Breast epithelium (tissue), 4 donors: Measurements from ENCODE around the gene PTPN21. TPM values are rescaled to one million over a fixed set of nuclear protein-coding genes. Genes with fewer than 3 reads are reported as not detected.

Experiments used
- DNase-seq, 2 donors: peaks; one replicate each; pipeline ENCODE4 v3.0.0-alpha.2; 2019; ENCODE audit warnings: low spot score in 2 of 2
- H3K27ac ChIP-seq, 2 donors: fragments of 200-600 bp; sonication (generic) in 1 of 2; one replicate each; pipeline ENCODE4 v1.5.1; 2016 to 2019; ENCODE audit warnings: mild to moderate bottlenecking in 1 of 2
- H3K27me3 ChIP-seq, 2 donors: fragments of 200-600 bp; sonication (generic) in 1 of 2; one replicate each; pipeline versions ENCODE4 v1.5.1 to v1.6.0; 2017 to 2019; ENCODE audit warnings: control low read depth in 1 of 2, mild to moderate bottlenecking in 1 of 2
- H3K36me3 ChIP-seq: fragments of 200-600 bp; one replicate; pipeline ENCODE4 v1.5.1; 2019
- H3K4me1 ChIP-seq, 2 donors: fragments of 200-600 bp; sonication (generic); one replicate each; pipeline ENCODE4 v1.5.1; 2016 to 2019; ENCODE audit warnings: control low read depth in 1 of 2
- H3K4me3 ChIP-seq, 3 donors: fragments of 200-600 bp; sonication (generic); 1 replicate in 2 of 3; 2 replicates in 1 of 3; pipeline ENCODE4 v1.5.1; 2016 to 2019; ENCODE audit warnings: mild to moderate bottlenecking in 3 of 3, moderate library complexity in 2 of 3
- H3K9me3 ChIP-seq, 2 donors: fragments of 200-600 bp; sonication (generic) in 1 of 2; one replicate each; pipeline ENCODE4 v1.5.1; 2016 to 2019; ENCODE audit warnings: control low read depth in 1 of 2
- POLR2A ChIP-seq: fragments of 450-650 bp; IDR thresholded peaks from one replicate; pipeline ENCODE4 v1.6.1; 2016; ENCODE audit warnings: antibody characterized with exemption, mild to moderate bottlenecking, moderate library complexity
- POLR2AphosphoS5 ChIP-seq, 3 donors: sonication (generic); formaldehyde crosslinking; IDR thresholded peaks; one replicate each; pipeline ENCODE4 v1.6.1; 2017; ENCODE audit warnings: antibody characterized with exemption in 3 of 3
- intact Hi-C: fragments of 100-400 bp; cut with DNase I; formaldehyde crosslinking; loops from one replicate; pipeline ENCODE4 v1.15.1; 2023; ENCODE audit warnings: low total_unique reads
- total RNA-seq, 3 donors: library from RNA; depleted of rRNA; stranded (reverse); fragments of >200 nt; gene quantifications; one replicate each; pipeline ENCODE4 v1.1.0, GENCODE V29; 2016
- TF ChIP-seq, protein P1 (sequence below), 3 donors: fragments of 450-650 bp; IDR thresholded peaks; one replicate each; pipeline ENCODE4 v1.5.1; 2016 to 2017; ENCODE audit warnings: antibody characterized with exemption in 3 of 3, mild to moderate bottlenecking in 3 of 3, moderate library complexity in 3 of 3

PTPN21 gene
- total RNA-seq, 3 donors from 2014 or later: 14.4 to 18.1 (median 14.5) TPM

DNA sequence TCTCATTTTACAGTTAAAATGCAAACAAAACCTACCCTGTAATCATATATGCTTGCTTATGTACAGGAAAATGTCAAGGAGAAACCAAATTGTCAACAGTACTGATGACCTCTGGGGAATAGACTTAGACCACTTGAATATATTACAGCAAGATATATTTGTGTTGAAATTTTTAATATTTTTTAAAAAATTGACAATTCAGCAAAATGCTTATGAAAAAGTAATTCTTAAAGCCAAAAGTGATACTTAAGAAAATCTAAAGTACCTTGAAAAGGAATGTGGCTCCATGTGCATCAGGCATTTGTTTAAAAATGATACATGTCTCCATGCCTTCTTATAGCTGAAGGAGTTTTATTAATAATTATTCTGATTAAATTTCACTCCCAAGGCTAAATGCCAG lies 49.2 kb downstream of the PTPN21 start:
- Histone ChIP-seq H3K27ac (no peak overlapping the region), H3K36me3 (peaks cover 7% of the 10 kb centered on the region), H3K9me3 (no peaks in the 10 kb centered on the region), H3K4me1 (no peaks in the 10 kb centered on the region), H3K4me3 (no peak overlapping the region), H3K27me3 (no peaks in the 10 kb centered on the region)
- DNase-seq: no peak
- intact Hi-C loops: no loop called here
- TF ChIP-seq POLR2A: no peak
- TF ChIP-seq, protein P1, sequence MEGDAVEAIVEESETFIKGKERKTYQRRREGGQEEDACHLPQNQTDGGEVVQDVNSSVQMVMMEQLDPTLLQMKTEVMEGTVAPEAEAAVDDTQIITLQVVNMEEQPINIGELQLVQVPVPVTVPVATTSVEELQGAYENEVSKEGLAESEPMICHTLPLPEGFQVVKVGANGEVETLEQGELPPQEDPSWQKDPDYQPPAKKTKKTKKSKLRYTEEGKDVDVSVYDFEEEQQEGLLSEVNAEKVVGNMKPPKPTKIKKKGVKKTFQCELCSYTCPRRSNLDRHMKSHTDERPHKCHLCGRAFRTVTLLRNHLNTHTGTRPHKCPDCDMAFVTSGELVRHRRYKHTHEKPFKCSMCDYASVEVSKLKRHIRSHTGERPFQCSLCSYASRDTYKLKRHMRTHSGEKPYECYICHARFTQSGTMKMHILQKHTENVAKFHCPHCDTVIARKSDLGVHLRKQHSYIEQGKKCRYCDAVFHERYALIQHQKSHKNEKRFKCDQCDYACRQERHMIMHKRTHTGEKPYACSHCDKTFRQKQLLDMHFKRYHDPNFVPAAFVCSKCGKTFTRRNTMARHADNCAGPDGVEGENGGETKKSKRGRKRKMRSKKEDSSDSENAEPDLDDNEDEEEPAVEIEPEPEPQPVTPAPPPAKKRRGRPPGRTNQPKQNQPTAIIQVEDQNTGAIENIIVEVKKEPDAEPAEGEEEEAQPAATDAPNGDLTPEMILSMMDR (IDR thresholded peaks at IDR 0.05): no peak
- TF ChIP-seq POLR2AphosphoS5 (IDR thresholded peaks at IDR 0.05): no peak

DNA sequence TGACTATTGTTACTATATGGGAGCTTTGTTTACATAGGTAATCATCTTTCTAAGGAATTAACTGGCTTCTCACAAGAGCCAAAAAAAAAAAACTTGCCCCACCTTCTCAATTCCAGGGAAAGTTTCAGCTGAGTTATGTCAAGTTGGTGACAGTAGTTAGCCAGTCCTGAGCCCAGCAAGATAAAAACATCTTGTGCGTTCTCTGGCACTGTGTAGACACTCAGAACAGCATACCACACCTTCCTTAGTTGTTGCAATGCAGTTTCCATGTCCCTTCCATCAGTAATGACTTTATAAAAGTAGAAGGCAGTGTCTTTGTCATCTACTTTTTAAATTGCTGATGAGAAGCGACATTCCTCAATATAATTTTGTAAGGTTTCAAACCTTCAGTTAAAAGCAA lies 50.2 kb downstream of the PTPN21 start:
- Histone ChIP-seq H3K27ac (no peak overlapping the region), H3K4me1 (no peaks in the 10 kb centered on the region), H3K9me3 (no peaks in the 10 kb centered on the region), H3K27me3 (no peaks in the 10 kb centered on the region), H3K4me3 (no peak overlapping the region), H3K36me3 (peaks cover 7% of the 10 kb centered on the region)
- intact Hi-C loops: loop anchor here (1.0 kb wide), 1 partner anchor 9 kb away; no protein-coding TSS in a partner anchor
- TF ChIP-seq POLR2AphosphoS5 (IDR thresholded peaks at IDR 0.05): no peak
- TF ChIP-seq, protein P1 (IDR thresholded peaks at IDR 0.05): no peak
- no peak for TF ChIP-seq POLR2A
- no peak for DNase-seq

- H3K27me3 ChIP-seq: no peaks in the 10 kb centered on the region
- H3K9me3 ChIP-seq: no peaks in the 10 kb centered on the region
- H3K27ac ChIP-seq: no peak overlapping the region
- H3K36me3 ChIP-seq: peaks cover 7% of the 10 kb centered on the region
- H3K4me1 ChIP-seq: no peaks in the 10 kb centered on the region
- DNase-seq: no peak
- TF ChIP-seq POLR2A (no peak), POLR2AphosphoS5 (IDR thresholded peaks at IDR 0.05) (no peak)
- TF ChIP-seq, protein P1 (IDR thresholded peaks at IDR 0.05): no peak
- intact Hi-C loops: loop anchor here (1.0 kb wide), 1 partner anchor 9 kb away; no protein-coding TSS in a partner anchor
- no peak overlapping the region for H3K4me3 ChIP-seq
Measured at GRCh38 chr14:88503754-88504406, 50.9 kb downstream of the PTPN21 start.

DNA sequence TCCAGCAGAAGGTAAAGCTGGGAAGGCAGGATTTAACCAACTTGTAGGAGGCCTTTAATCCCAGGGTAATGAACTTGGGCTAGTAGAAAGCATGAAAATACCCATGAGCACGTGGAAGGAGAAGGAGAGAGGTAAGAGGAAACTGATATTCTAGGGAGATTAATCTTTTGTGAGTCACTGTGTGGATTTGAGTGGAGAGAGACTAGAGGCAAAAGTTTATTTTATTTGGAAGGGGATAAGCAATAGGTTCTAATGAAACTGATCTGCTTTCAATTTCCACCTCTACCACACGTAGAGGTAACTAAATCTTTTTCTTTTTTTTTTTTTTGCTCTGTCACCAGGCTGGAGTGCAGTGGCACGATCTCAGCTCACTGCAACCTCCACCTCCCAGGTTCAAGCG lies 52.1 kb downstream of the PTPN21 start:
- H3K4me3 ChIP-seq: no peak overlapping the region
- TF ChIP-seq, protein P1 (IDR thresholded peaks at IDR 0.05): no peak
- TF ChIP-seq POLR2A: no peak
- no peak for TF ChIP-seq POLR2AphosphoS5 (IDR thresholded peaks at IDR 0.05)
- H3K4me1 ChIP-seq: no peaks in the 10 kb centered on the region
- intact Hi-C loops: no loop called here
- H3K9me3 ChIP-seq: no peaks in the 10 kb centered on the region
- H3K27ac ChIP-seq: no peak overlapping the region
- no peak for DNase-seq
- peaks cover 7% of the 10 kb centered on the region for H3K36me3 ChIP-seq
- no peaks in the 10 kb centered on the region for H3K27me3 ChIP-seq

GRCh38 chr14:88500611-88501010 lies 54.2 kb downstream of the PTPN21 start:
- intact Hi-C loops: no loop called here
- H3K27ac ChIP-seq: no peak overlapping the region
- H3K36me3 ChIP-seq: peaks cover 7% of the 10 kb centered on the region
- no peak for DNase-seq
- no peaks in the 10 kb centered on the region for H3K9me3 ChIP-seq
- TF ChIP-seq, protein P1 (IDR thresholded peaks at IDR 0.05): no peak
- TF ChIP-seq POLR2A (no peak), POLR2AphosphoS5 (IDR thresholded peaks at IDR 0.05) (no peak)
- H3K27me3 ChIP-seq: no peaks in the 10 kb centered on the region
- no peaks in the 10 kb centered on the region for H3K4me1 ChIP-seq
- no peak overlapping the region for H3K4me3 ChIP-seq
